SK-N-MC (cell line): ENCODE results near the gene PAFAH2.

ENCODE experiments used
- EZH2 ChIP-seq: fragments of 200-600 bp; sonication (generic); IDR thresholded peaks from one replicate; pipeline ENCODE4 v1.6.1; 2017; ENCODE audit warnings: antibody characterized with exemption
- POLR2AphosphoS5 ChIP-seq: IDR thresholded peaks from 2 replicates; pipeline ENCODE4 v1.6.1; 2012; ENCODE audit warnings: mild to moderate bottlenecking, low read depth, low read length, borderline replicate concordance

DNA sequence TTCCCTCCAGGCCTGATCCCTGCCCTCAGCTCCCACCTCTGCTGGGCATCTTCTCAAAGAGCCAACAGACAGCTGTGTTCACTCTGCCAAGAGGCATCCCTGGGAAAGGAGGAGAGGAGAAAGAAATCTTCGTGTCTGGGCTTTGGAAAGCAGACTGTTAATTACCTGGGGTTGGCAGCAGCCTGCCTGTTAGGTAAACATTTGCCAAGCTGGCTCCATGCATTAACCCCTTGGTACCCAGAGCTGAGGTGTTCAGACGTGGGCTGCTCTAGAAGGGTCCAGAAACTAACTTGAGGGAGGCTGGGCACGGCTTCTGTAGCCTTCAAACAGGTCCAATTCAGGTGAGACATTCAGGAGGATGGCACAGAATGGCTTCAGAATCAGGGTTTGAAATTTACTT lies 15.0 kb upstream of the PAFAH2 start:
- TF ChIP-seq POLR2AphosphoS5 (no peak), EZH2 (no peak)
